Activated naive CD8-positive, alpha-beta T cell treated with anti-CD3 and anti-CD28 coated beads, Interleukin-2, amount 50 U/mL, for 16 hours (primary cell): ENCODE measurements around the gene SOX30.
A peak's percentile ranks its signal among the peaks of the same experiment; 100 is the strongest.

Experiments used
- DNase-seq: peaks from one replicate; pipeline ENCODE4 v3.0.0-alpha.2; 2020; ENCODE audit warnings: low read depth, low spot score

The SOX30 gene

DNA sequence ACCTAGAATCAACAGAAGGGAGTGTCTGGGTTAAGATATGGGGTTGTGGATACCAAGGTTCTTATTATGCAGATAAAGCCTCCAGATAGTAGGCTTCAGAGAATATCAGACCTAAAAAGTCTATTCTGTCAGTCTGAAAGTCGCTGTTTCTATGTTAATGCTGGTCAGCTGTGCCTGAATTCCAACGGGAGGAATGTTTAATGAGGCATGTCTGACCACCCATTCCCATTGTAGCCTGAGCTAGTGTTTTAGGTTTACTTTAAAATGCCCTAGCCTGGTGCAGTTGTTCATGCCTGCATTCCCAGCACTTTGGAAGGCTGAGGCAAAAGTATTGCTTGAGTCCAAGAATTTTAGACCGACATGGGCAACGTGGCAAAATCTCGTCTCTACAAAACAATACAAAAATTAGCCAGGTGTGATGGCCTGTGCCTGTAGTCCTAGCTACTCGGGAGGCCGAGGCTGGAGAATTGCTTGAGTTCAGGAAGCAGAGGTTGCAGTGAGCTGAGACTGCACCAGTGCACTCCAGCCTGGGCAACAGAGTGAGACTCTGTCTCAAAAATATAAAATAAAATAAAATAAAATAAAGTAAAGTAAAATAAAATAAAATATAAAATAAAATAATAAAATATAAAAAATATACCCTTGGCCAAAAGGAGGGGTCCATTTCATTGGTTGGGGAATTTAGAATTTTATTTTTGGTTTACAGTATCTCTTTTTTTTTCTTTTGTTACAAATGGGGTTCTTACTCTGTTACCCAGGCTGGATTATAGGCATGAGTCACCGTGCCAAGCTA is 7.8 kb upstream of the SOX30 start:
- no peak for DNase-seq

- DNase-seq: no peak
Observed at GRCh38 chr5:157658893-157659292, 6.7 kb upstream of the SOX30 start.

DNA sequence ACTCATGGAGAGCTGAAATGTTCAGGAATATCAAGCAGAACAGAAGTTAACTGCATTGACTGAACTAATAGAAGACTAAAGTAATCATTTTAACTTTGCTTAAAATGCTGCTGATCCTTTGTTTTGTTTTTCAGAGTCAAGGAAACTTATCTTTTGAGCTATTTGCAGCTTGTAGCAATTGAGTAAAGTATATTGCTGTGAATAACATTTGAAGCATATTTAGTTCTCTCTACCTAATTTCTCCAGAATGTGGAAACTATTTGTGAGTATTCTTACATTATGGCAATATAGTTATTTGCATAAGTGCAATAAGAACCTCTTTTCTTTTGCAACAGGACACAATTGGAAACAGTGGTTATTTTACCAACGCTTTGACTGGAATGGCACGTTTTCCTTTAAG is 5.3 kb upstream of the SOX30 start:
- no peak for DNase-seq

- peak; percentile 54 for DNase-seq
Observed at GRCh38 chr5:157651623-157652376, 438 bp downstream of the SOX30 start.

DNA sequence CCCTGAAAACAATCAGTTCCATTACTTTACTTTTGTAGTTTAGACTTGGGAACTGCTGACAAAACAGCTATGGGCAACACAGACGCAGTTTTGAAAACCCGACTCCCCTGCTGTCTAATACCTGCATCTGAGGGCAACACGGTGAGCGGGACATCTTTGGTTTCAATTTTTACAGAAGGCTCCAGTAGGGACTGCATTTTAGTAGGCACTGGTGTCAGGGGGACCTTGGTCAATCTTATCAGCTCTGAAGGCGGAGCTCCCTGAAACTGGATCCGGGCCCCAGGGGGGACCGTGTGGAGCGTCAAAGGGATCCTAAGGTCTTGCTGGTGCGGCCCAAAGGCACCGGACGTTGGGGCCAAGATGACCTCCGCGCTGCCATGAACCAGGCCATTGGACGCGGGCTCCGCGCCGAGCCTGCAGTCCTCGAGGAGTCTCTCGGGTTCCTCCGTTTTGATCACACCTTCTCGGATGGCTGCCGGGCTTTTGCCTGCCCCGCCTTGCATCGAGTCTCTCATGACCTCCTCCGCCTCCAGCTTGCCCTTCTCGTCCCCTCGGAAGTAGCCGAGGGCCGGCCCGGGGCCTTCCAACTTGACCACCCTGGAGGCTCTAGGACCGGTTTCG is 1.1 kb downstream of the SOX30 start:
- no peak for DNase-seq

- no peak for DNase-seq
Observed at GRCh38 chr5:157649101-157649500, 3.1 kb downstream of the SOX30 start.

- no peak for DNase-seq
Observed at GRCh38 chr5:157648275-157648990, 3.8 kb downstream of the SOX30 start.

- no peak for DNase-seq
Observed at GRCh38 chr5:157640406-157641066, 11.7 kb downstream of the SOX30 start.

DNA sequence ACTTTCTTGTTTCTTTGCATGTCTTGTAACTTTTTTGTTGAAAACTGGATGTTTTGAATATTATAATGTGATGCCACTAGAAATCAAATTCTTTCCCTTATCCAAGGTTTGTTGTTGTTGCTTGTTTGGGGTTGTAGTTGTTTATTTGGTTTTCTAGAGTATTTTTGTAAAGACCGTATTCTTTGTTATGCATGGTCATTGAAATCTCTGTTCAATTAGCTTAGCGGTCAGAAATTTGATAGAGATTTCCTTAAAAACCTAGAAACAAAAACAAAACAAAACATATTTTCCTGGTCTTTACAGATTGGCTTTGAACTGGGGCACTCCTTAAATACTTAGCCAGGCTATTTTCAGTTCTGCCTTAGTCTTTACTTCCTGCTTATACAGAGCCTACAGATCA is 21.9 kb downstream of the SOX30 start:
- DNase-seq: no peak

DNA sequence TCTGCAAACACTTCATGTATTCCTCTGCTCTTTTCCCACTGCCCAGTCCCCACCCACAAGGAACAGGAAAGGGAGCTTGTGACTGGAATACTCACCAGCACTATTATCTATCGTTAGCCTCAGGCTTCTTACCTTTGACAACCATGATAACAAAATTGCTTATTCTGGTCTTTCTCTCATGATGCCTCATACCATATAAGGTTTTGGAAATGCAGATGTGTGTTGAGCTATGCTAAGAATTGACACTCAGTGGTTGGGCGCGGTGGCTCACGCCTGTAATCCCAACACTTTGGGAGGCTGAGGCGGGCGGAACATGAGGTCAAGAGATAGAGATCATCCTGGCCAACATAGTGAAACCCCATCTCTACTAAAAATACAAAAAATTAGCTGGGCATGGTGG is 25.4 kb downstream of the SOX30 start:
- no peak for DNase-seq

- no peak for DNase-seq
Observed at GRCh38 chr5:157624144-157624543, 28.1 kb downstream of the SOX30 start.

DNA sequence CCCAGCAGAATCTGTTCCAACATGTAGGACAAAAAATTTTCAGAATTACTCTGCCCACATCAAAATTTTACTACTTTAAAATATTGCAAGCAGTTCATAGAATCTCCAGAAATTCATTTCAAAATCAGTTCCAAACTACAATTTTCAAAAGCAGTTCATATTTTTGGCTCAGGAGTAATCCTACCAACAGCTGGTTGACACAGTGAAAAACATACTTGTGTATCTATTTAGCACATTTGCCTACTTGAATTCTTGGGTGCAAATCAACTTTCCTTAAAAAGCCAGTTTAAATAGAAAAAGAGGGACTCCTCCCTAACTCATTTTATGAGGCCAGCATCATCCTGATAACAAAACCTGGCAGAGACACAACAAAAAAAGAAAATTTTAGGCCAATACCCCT is 31.5 kb downstream of the SOX30 start:
- DNase-seq: no peak

GRCh38 chr5:157618191-157618765 is 34.0 kb downstream of the SOX30 start:
- no peak for DNase-seq

DNA sequence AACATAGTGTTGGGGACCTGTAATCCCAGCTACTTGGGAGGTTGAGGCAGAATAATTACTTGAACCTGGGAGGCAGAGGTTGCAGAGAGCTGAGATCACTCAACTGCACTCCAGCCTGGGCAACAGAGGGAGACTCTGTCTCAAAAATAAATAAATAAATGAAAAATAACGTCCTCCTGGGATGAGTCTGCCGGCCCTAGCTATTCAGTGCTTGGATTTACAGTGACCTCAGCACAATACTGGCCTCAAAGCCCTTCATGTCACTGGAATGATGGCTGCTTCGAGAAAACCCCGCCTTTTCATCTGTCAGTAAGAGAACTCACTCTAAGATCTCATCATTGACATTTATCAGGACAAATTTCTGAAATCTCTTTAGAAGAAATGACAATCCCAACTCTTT is 35.5 kb downstream of the SOX30 start:
- DNase-seq: no peak

- DNase-seq: no peak
Observed at GRCh38 chr5:157613385-157614245, 38.6 kb downstream of the SOX30 start.

- no peak for DNase-seq
Observed at GRCh38 chr5:157612581-157612980, 39.7 kb downstream of the SOX30 start.

- no peak for DNase-seq
Observed at GRCh38 chr5:157611571-157612476, 40.4 kb downstream of the SOX30 start.

DNA sequence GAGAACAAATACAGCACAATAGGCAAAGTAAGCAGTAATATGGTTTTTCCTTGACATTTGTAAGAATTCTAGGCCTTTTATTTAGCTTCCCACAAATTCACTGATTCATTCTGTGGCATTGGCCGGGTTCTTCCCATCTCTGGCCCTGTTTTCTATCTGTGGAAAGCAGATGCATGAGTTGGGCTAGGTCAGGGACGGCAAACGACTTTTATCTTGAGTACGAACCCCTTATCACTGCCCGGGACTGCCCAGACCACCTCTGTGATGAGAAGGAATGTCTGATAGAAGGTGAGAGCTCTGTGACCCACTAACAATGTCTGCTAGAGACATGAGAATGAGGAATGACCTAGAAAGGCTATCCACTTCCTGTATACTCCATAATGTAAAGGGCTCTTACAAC is 41.2 kb downstream of the SOX30 start:
- DNase-seq: no peak

GRCh38 chr5:157608972-157609565 is 43.2 kb downstream of the SOX30 start:
- no peak for DNase-seq
